CD4-positive, alpha-beta T cell (primary cell): Measurements from ENCODE around the gene DNAJC11. TPM values are rescaled to one million over a fixed set of nuclear protein-coding genes. Genes with fewer than 3 reads are reported as not detected.

ENCODE experiments used
- ATAC-seq: fragments of 200-7000 bp; cut with Tn5 transposase; one replicate; pipeline ENCODE4 v1.10.0; 2022; ENCODE audit warnings: mild to moderate bottlenecking; ENCODE audit not compliant: poor library complexity
- CTCF ChIA-PET: fragments of 350-600 bp; sonication (Branson Sonifier 250); formaldehyde crosslinking; loops from one replicate; lab custom pipeline; 2021; ENCODE audit warnings: antibody characterized with exemption, inconsistent platforms; lab: Charles Lee
- POLR2A ChIA-PET: fragments of 350-600 bp; sonication (Branson Sonifier 250); formaldehyde crosslinking; loops from one replicate; lab custom pipeline; 2021; ENCODE audit warnings: antibody characterized with exemption, inconsistent platforms; lab: Charles Lee
- DNase-seq, 14 experiments: peaks; one replicate each; pipeline ENCODE4 v3.0.0-alpha.2; 2013 to 2020; ENCODE audit warnings: mixed read lengths in 2 of 14
- H3K27ac ChIP-seq, 2 donors: one replicate each; pipeline versions ENCODE4 v1.5.1 to v1.7.0; 2013; ENCODE audit warnings: low read length in 2 of 2, low read depth in 1 of 2, mild to moderate bottlenecking in 1 of 2
- H3K27me3 ChIP-seq, 2 experiments: 1 replicate in 1 of 2; 2 replicates in 1 of 2; pipeline versions ENCODE4 v1.6.1 to v1.7.0; 2013; ENCODE audit warnings: low read length in 2 of 2, control low read depth in 1 of 2, mild to moderate bottlenecking in 1 of 2, moderate library complexity in 1 of 2; ENCODE audit not compliant: insufficient read depth in 2 of 2, control insufficient read depth in 1 of 2
- H3K36me3 ChIP-seq: one replicate; pipeline ENCODE4 v1.6.1; 2013; ENCODE audit warnings: low read length, control low read depth; ENCODE audit not compliant: insufficient read depth
- H3K4me1 ChIP-seq: one replicate; pipeline ENCODE4 v1.6.1; 2013; ENCODE audit warnings: low read length, control low read depth; ENCODE audit not compliant: insufficient read depth
- H3K4me3 ChIP-seq: one replicate; pipeline ENCODE4 v1.5.1; 2013; ENCODE audit warnings: mild to moderate bottlenecking, low read length, moderate library complexity
- H3K9me3 ChIP-seq, 2 experiments: 1 replicate in 1 of 2; 2 replicates in 1 of 2; pipeline versions ENCODE4 v1.6.1 to v1.7.0; 2013; ENCODE audit warnings: low read length in 2 of 2, mild to moderate bottlenecking in 2 of 2, control low read depth in 1 of 2, moderate library complexity in 1 of 2; ENCODE audit not compliant: control insufficient read depth in 1 of 2, insufficient read depth in 1 of 2
- H3K27ac Mint-ChIP-seq: one replicate; pipeline ENCODE4 v1.8.0; 2020; ENCODE audit warnings: mixed read lengths
- H3K27me3 Mint-ChIP-seq: one replicate; pipeline ENCODE4 v1.8.0; 2021; ENCODE audit warnings: mixed read lengths
- H3K36me3 Mint-ChIP-seq: one replicate; pipeline ENCODE4 v1.8.0; 2021; ENCODE audit warnings: low read depth, mixed read lengths
- H3K4me1 Mint-ChIP-seq: one replicate; pipeline ENCODE4 v1.8.0; 2021; ENCODE audit warnings: low read depth, mixed read lengths
- H3K4me3 Mint-ChIP-seq: one replicate; pipeline ENCODE4 v1.8.0; 2020; ENCODE audit warnings: mild to moderate bottlenecking, mixed read lengths
- H3K9me3 Mint-ChIP-seq: one replicate; pipeline ENCODE4 v1.8.0; 2020; ENCODE audit warnings: mixed read lengths
- intact Hi-C, 2 experiments: fragments of 100-400 bp; cut with DNase I in 1 of 2; cut with micrococcal nuclease in 1 of 2; formaldehyde crosslinking; loops; one replicate each; pipeline versions ENCODE4 v1.15.1 to v1.9.0; 2023 to 2025; cut with DNase I, micrococcal nuclease
- total RNA-seq, 174 experiments: library from RNA in 2 of 174; stranded (reverse) in 2 of 174; gene quantifications; one replicate each; pipeline ENCODE4 v1.2.3 and lab custom pipeline; 2021 to 2026
- TF ChIP-seq, protein P1 (sequence below): fragments of 200-600 bp; IDR thresholded peaks from one replicate; pipeline ENCODE4 v1.8.0; 2022; ENCODE audit warnings: antibody characterized with exemption, mild to moderate bottlenecking

Gene DNAJC11
- total RNA-seq, 2 experiments from 2014 or later: 20.6 to 24.0 TPM

GRCh38 chr1:6652986-6653385 is 48.6 kb downstream of the DNAJC11 start:
- peaks cover 30% of the 10 kb centered on the region for H3K36me3 ChIP-seq

DNA sequence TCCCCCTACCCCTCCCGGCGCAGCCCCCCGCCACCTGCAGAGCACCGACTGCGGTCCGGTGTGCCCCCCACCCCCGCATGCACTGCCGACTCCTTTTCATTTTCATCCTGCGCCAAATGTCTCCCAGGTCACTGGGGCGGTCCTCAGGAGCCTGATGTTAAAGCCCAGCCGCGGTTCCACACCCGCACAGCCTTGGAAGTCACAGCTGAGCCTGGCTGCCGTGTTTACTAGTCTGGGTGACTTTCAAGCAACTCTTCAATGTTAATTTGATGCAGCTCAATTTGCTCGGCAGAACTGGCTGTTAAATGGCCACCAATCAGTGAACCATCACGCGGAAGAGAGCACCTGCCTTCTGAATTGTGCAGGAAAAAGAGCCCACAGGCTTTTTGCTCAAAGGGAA is 49.7 kb downstream of the DNAJC11 start:
- Mint-ChIP-seq H3K4me1 (no peaks in the 10 kb centered on the region), H3K27ac (no peak overlapping the region), H3K4me3 (no peak overlapping the region), H3K27me3 (no peaks in the 10 kb centered on the region), H3K9me3 (no peaks in the 10 kb centered on the region), H3K36me3 (peaks cover 41% of the 10 kb centered on the region)
- H3K27me3 ChIP-seq: no peaks in the 10 kb centered on the region
- TF ChIP-seq, protein P1, sequence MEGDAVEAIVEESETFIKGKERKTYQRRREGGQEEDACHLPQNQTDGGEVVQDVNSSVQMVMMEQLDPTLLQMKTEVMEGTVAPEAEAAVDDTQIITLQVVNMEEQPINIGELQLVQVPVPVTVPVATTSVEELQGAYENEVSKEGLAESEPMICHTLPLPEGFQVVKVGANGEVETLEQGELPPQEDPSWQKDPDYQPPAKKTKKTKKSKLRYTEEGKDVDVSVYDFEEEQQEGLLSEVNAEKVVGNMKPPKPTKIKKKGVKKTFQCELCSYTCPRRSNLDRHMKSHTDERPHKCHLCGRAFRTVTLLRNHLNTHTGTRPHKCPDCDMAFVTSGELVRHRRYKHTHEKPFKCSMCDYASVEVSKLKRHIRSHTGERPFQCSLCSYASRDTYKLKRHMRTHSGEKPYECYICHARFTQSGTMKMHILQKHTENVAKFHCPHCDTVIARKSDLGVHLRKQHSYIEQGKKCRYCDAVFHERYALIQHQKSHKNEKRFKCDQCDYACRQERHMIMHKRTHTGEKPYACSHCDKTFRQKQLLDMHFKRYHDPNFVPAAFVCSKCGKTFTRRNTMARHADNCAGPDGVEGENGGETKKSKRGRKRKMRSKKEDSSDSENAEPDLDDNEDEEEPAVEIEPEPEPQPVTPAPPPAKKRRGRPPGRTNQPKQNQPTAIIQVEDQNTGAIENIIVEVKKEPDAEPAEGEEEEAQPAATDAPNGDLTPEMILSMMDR: no peak
- ChIA-PET POLR2A (interaction anchor here (1.0 kb wide), 1 partner anchor 72 kb away, joined by 3 read pairs; the partner anchor contains the start of gene ZBTB48), CTCF (no interaction called here)
- intact Hi-C loops: no loop called here
- peaks cover under 1% of the 10 kb centered on the region for H3K4me1 ChIP-seq
- H3K36me3 ChIP-seq: peaks cover 30% of the 10 kb centered on the region
- H3K27ac ChIP-seq: no peak overlapping the region
- H3K9me3 ChIP-seq: no peaks in the 10 kb centered on the region
- DNase-seq: no peak
- no peak for ATAC-seq
- H3K4me3 ChIP-seq: no peak overlapping the region

More at GRCh38 chr1:6652986-6653385, 48.6 kb downstream of the DNAJC11 start:
- ChIA-PET CTCF (no interaction called here), POLR2A (no interaction called here)
- no peak for DNase-seq
- Histone ChIP-seq H3K4me3 (no peak overlapping the region), H3K4me1 (peaks cover 4% of the 10 kb centered on the region), H3K9me3 (no peaks in the 10 kb centered on the region), H3K27ac (no peak overlapping the region), H3K27me3 (no peaks in the 10 kb centered on the region)
- H3K9me3 Mint-ChIP-seq: no peaks in the 10 kb centered on the region
- H3K4me3 Mint-ChIP-seq: no peak overlapping the region
- TF ChIP-seq, protein P1: no peak
- no peak overlapping the region for H3K27ac Mint-ChIP-seq
- intact Hi-C loops: no loop called here
- H3K4me1 Mint-ChIP-seq: peaks cover 2% of the 10 kb centered on the region
- ATAC-seq: no peak
- H3K27me3 Mint-ChIP-seq: no peaks in the 10 kb centered on the region
- peaks cover 41% of the 10 kb centered on the region for H3K36me3 Mint-ChIP-seq

GRCh38 chr1:6648556-6648955 is 53.1 kb downstream of the DNAJC11 start:
- Histone ChIP-seq H3K27me3 (no peaks in the 10 kb centered on the region), H3K27ac (no peak overlapping the region), H3K36me3 (peaks cover 37% of the 10 kb centered on the region), H3K4me1 (peaks cover 6% of the 10 kb centered on the region), H3K4me3 (no peak overlapping the region), H3K9me3 (no peaks in the 10 kb centered on the region)
- H3K27ac Mint-ChIP-seq: no peak overlapping the region
- ChIA-PET POLR2A (no interaction called here), CTCF (interaction anchor here (1.2 kb wide), 1 partner anchor 158 kb away, joined by 3 read pairs; no protein-coding TSS in a partner anchor)
- peaks cover 6% of the 10 kb centered on the region for H3K4me1 Mint-ChIP-seq
- DNase-seq (no peak), ATAC-seq (no peak)
- TF ChIP-seq, protein P1: no peak
- no peaks in the 10 kb centered on the region for H3K9me3 Mint-ChIP-seq
- intact Hi-C loops: loop anchor here in 1 of 2 experiments (10.0 kb wide), 1 partner anchor 224 kb away; the partner anchor contains the start of gene ESPN
- no peak overlapping the region for H3K4me3 Mint-ChIP-seq
- no peaks in the 10 kb centered on the region for H3K27me3 Mint-ChIP-seq
- peaks cover 41% of the 10 kb centered on the region for H3K36me3 Mint-ChIP-seq
